GM23248 (cell line): Measurements from ENCODE around the gene PTPRF.

Experiments
- EZH2 ChIP-seq: fragments of 200-600 bp; sonication (generic); IDR thresholded peaks from 2 replicates; pipeline ENCODE4 v1.6.1; 2018; ENCODE audit warnings: antibody characterized with exemption, mild to moderate bottlenecking; ENCODE audit not compliant: insufficient read depth, poor library complexity, severe bottlenecking
- EZH2phosphoT487 ChIP-seq: fragments of 200-600 bp; sonication (generic); IDR thresholded peaks from 2 replicates; pipeline ENCODE4 v1.6.1; 2018; ENCODE audit warnings: antibody characterized with exemption, moderate library complexity, mild to moderate bottlenecking, low read depth; ENCODE audit not compliant: insufficient read depth

DNA sequence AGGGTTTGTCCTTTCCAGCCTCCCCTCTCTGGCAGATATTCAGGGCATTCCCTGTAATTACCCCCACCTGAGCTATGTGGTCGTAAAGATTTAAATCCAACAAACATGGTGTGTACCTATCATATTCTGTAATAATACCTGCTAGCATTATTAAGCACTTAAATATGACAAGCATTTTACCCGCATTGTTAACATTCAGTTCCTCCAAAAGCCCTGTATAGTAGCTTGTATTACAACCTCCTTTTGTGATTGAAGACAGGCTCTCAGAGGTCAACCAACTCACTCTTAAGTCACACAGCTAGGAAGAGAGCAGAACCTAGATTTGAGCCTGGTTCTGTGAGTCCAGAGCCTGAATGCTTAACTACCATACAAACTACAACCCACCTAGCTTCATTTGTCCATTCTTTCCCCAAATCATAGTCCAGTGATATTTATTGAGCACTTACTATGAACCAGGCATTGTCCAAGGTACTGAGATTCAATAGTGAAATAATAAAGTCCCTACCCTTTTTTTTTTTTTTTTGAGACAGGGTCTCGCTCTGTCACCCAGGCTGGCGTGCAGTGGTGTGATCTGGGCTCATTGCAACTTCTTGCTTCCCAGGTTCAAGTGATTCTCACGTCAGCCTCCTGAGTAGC lies 105.4 kb downstream of the PTPRF start:
- TF ChIP-seq EZH2: no peak
- no peak for TF ChIP-seq EZH2phosphoT487
